Stomach (tissue), 9 donors: ENCODE data around the gene KRT7. TPM values are rescaled to one million over a fixed set of nuclear protein-coding genes. Genes with fewer than 3 reads are reported as not detected.

Experiments used
- DNase-seq, 2 donors: peaks; one replicate each; pipeline versions ENCODE4 v3.0.0 to v3.0.0-alpha.2; 2013 to 2019
- H3K27ac ChIP-seq, 5 donors: fragments of 200-600 bp in 4 of 5; sonication (generic) in 4 of 5; one replicate each; pipeline ENCODE4 v1.5.1; 2013 to 2019; ENCODE audit warnings: mild to moderate bottlenecking in 1 of 5, moderate library complexity in 1 of 5
- H3K27me3 ChIP-seq, 3 donors: fragments of 200-600 bp; sonication (generic); one replicate each; pipeline ENCODE4 v1.5.1; 2017 to 2019; ENCODE audit warnings: mixed run types in 1 of 3
- H3K36me3 ChIP-seq, 4 donors: fragments of 200-600 bp; sonication (generic); 1 replicate in 3 of 4; 2 replicates in 1 of 4; pipeline ENCODE4 v1.5.1; 2016 to 2019
- H3K4me1 ChIP-seq, 4 donors: fragments of 200-600 bp; sonication (generic); one replicate each; pipeline ENCODE4 v1.5.1; 2016 to 2019
- H3K4me3 ChIP-seq, 4 donors: fragments of 200-600 bp; sonication (generic) in 3 of 4; one replicate each; pipeline ENCODE4 v1.5.1; 2016 to 2019; ENCODE audit warnings: mild to moderate bottlenecking in 1 of 4
- H3K9me3 ChIP-seq, 4 donors: fragments of 200-600 bp; sonication (generic); one replicate each; pipeline ENCODE4 v1.5.1; 2016 to 2019
- CTCF ChIP-seq, 7 experiments: fragments of 450-650 bp in 4 of 7; fragments of 200-600 bp in 3 of 7; sonication (generic) in 3 of 7; IDR thresholded peaks; one replicate each; pipeline ENCODE4 v1.5.1; 2016 to 2019; ENCODE audit warnings: antibody characterized with exemption in 7 of 7, control low read depth in 2 of 7, mild to moderate bottlenecking in 1 of 7
- EP300 ChIP-seq: sonication (generic); formaldehyde crosslinking; IDR thresholded peaks from one replicate; pipeline ENCODE4 v1.6.1; 2017; ENCODE audit warnings: antibody characterized with exemption
- POLR2A ChIP-seq, 4 donors: fragments of 450-650 bp; IDR thresholded peaks; one replicate each; pipeline ENCODE4 v1.6.1; 2016; ENCODE audit warnings: antibody characterized with exemption in 4 of 4, control low read depth in 2 of 4, mild to moderate bottlenecking in 1 of 4, moderate library complexity in 1 of 4
- POLR2AphosphoS5 ChIP-seq, 3 donors: sonication (generic); formaldehyde crosslinking; IDR thresholded peaks; one replicate each; pipeline ENCODE4 v1.6.1; 2016; ENCODE audit warnings: antibody characterized with exemption in 3 of 3
- WGBS, 5 donors: extraction: QIAGEN DNeasy Blood & Tissue Kit in 3 of 5; methylation state at CpG; one replicate each; pipeline versions ENCODE4 v1.1.5 to v1.1.7; 2013 to 2018; 5-methylcytosine and 5-hydroxymethylcytosine counted together
- intact Hi-C: fragments of 100-400 bp; cut with DNase I; formaldehyde crosslinking; loops from one replicate; pipeline ENCODE4 v1.15.1; 2023; ENCODE audit warnings: low total_unique reads
- polyA plus RNA-seq, 3 donors: library from polyadenylated mRNA; stranded (reverse); fragments of 200-250 nt; gene quantifications; one replicate each; pipeline ENCODE4 v1.2.3, GENCODE V29; 2013
- total RNA-seq, 5 donors: library from RNA; depleted of rRNA; stranded (reverse); fragments of >200 nt; gene quantifications; one replicate each; pipeline versions ENCODE4 v1.1.0 to v1.2.3, GENCODE V29; 2014 to 2016
- donor health status: healthy with polysubstance abuse.
- donor health status: Bipolar disorder and iron deficiency.
- donor health status: healthy.

Gene KRT7
- total and polyA plus RNA-seq, 8 donors = 6.4 to 214 (median 117) TPM; not detected in 2

DNA sequence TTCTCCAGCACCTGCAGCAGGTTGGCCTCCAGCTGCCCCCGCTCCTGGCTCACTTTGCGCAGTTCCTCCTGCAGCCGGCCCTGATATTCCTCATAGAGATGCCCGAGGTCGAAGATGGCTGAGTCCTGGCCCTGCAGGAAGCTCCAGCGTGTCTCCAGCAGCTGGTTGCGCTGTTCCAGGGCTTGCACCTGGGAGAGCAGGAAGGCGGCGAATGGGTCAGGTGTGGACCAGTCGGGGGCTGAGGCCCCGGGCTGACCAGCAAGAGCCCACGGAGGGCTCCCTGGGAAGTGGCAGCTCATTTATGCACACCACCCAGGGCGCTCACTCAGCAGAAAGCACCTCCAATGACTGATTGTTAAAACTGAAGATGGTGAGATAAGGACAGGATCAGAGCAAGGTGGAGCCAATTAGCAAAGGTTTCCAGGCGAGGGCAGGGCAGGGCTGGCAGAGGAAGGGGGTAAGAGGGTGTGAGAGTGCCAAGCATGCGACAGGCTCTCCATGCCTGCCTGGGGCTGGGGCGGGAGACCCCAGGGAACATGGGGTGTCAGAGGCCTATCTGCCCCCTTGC is 47.6 kb upstream of the KRT7 start:
- Histone ChIP-seq H3K36me3 (no peaks in the 10 kb centered on the region), H3K27me3 (no peaks in the 10 kb centered on the region), H3K4me1 (peaks cover 0 to 45% (median 7%) of the 10 kb centered on the region in 4 donors), H3K4me3 (no peak overlapping the region), H3K27ac (peak overlapping the region in 1 of 5 donors; percentile 7), H3K9me3 (no peaks in the 10 kb centered on the region)
- WGBS, 5 donors = 84 to 89% (median 87%) methylated on average over 16 of the region's 16 CpGs
- intact Hi-C loops = no loop called here
- no peak for DNase-seq
- TF ChIP-seq POLR2AphosphoS5 (IDR thresholded peaks at IDR 0.05) = no peak

- intact Hi-C loops = no loop called here
- 82 to 90% (median 88%) methylated on average over 8 of the region's 8 CpGs for WGBS, 5 donors
- TF ChIP-seq POLR2A (IDR thresholded peaks at IDR 0.05) (no peak), POLR2AphosphoS5 (IDR thresholded peaks at IDR 0.05) (no peak), CTCF (IDR thresholded peaks at IDR 0.05) (no peak), EP300 (no peak)
- Histone ChIP-seq H3K27me3 (no peaks in the 10 kb centered on the region), H3K36me3 (no peaks in the 10 kb centered on the region), H3K27ac (peak overlapping the region in 2 of 5 donors; percentile 59 to 60), H3K9me3 (no peaks in the 10 kb centered on the region), H3K4me3 (no peak overlapping the region), H3K4me1 (peaks cover 2 to 46% (median 9%) of the 10 kb centered on the region in 4 donors)
- DNase-seq = no peak
Measured at GRCh38 chr12:52186118-52186840, 46.8 kb upstream of the KRT7 start.

DNA sequence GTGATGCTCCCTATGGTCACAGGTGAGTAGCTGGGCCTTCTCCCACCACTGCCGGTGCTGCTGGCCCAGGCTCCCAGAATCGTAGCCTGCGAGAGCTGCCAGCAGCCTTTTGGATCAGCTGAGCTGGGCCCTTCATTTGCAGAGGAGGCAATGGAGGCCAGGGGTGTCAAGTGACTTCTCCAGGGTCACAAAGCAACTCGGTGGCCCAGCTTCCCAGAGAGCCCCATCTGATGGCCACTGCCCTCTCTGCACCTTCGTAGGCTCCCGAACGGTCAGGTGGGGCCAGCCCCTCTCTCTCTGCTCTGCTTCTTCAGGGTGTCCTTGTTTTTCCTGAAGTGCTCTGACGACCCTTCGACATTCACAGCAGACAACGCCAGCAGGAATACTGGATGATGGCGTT is 45.8 kb upstream of the KRT7 start:
- TF ChIP-seq CTCF (IDR thresholded peaks at IDR 0.05) (no peak), POLR2AphosphoS5 (IDR thresholded peaks at IDR 0.05) (no peak), EP300 (no peak), POLR2A (IDR thresholded peaks at IDR 0.05) (no peak)
- peak overlapping the region in 2 of 5 donors; percentile 59 to 60 for H3K27ac ChIP-seq
- H3K36me3 ChIP-seq = no peaks in the 10 kb centered on the region
- H3K27me3 ChIP-seq = no peaks in the 10 kb centered on the region
- no peaks in the 10 kb centered on the region for H3K9me3 ChIP-seq
- intact Hi-C loops = no loop called here
- H3K4me1 ChIP-seq = peaks cover 11 to 55% (median 18%) of the 10 kb centered on the region in 4 donors
- no peak for DNase-seq
- no peak overlapping the region for H3K4me3 ChIP-seq
- WGBS, 5 donors = 90 to 95% (median 93%) methylated on average over 11 of the region's 11 CpGs

- H3K27me3 ChIP-seq = no peaks in the 10 kb centered on the region
- H3K27ac ChIP-seq = no peak overlapping the region
- 74 to 89% (median 83%) methylated on average over 5 of the region's 5 CpGs for WGBS, 5 donors
- H3K9me3 ChIP-seq = no peaks in the 10 kb centered on the region
- no peak overlapping the region for H3K4me3 ChIP-seq
- peaks cover 15 to 59% (median 20%) of the 10 kb centered on the region in 4 donors for H3K4me1 ChIP-seq
- intact Hi-C loops = no loop called here
- DNase-seq = no peak
- no peaks in the 10 kb centered on the region for H3K36me3 ChIP-seq
- TF ChIP-seq POLR2AphosphoS5 (IDR thresholded peaks at IDR 0.05) = no peak
- no peak for TF ChIP-seq POLR2A (IDR thresholded peaks at IDR 0.05)
- TF ChIP-seq EP300 = no peak
- no peak for TF ChIP-seq CTCF (IDR thresholded peaks at IDR 0.05)
Measured at GRCh38 chr12:52187640-52188039, 45.4 kb upstream of the KRT7 start.

GRCh38 chr12:52188658-52189057 is 44.4 kb upstream of the KRT7 start:
- no peak for DNase-seq
- Histone ChIP-seq H3K9me3 (no peaks in the 10 kb centered on the region), H3K4me1 (peaks cover 11 to 65% (median 23%) of the 10 kb centered on the region in 4 donors), H3K4me3 (no peak overlapping the region), H3K36me3 (no peaks in the 10 kb centered on the region), H3K27me3 (no peaks in the 10 kb centered on the region), H3K27ac (no peak overlapping the region)
- WGBS, 5 donors = 85 to 93% (median 88%) methylated on average over 7 of the region's 7 CpGs
- intact Hi-C loops = no loop called here
- TF ChIP-seq POLR2A (IDR thresholded peaks at IDR 0.05) (no peak), CTCF (IDR thresholded peaks at IDR 0.05) (no peak), POLR2AphosphoS5 (IDR thresholded peaks at IDR 0.05) (no peak), EP300 (no peak)
